H4 (cell line): ENCODE results near the gene CLPX. TPM values are rescaled to one million over a fixed set of nuclear protein-coding genes. Genes with fewer than 3 reads are reported as not detected.
"Not testable (repeated sequence)": the region's sequence is repeated elsewhere in the genome, so short reads cannot be mapped to it uniquely, and the experiment has no call there.

Experiments
- DNase-seq: peaks from one replicate; pipeline ENCODE4 v3.0.0-alpha.2; 2015; ENCODE audit warnings: low spot score
- total RNA-seq: library from RNA; depleted of rRNA; stranded (reverse); fragments of >200 nt; shearing (Covaris generic); gene quantifications from 2 replicates; pipeline ENCODE4 v1.2.3, GENCODE V29; 2014; rRNA removed

CLPX gene
- total RNA-seq, 1 experiment from 2014 or later: 17.5 TPM

- no peak for DNase-seq
Measured at GRCh38 chr15:65101891-65102708, 83.0 kb downstream of the CLPX start.

- no peak for DNase-seq
Measured at GRCh38 chr15:65101411-65101890, 83.7 kb downstream of the CLPX start.

GRCh38 chr15:65100442-65100841, 84.7 kb downstream of the CLPX start:
- no peak for DNase-seq

- DNase-seq: not testable (repeated sequence)
Measured at GRCh38 chr15:65099801-65100200, 85.3 kb downstream of the CLPX start.

DNA sequence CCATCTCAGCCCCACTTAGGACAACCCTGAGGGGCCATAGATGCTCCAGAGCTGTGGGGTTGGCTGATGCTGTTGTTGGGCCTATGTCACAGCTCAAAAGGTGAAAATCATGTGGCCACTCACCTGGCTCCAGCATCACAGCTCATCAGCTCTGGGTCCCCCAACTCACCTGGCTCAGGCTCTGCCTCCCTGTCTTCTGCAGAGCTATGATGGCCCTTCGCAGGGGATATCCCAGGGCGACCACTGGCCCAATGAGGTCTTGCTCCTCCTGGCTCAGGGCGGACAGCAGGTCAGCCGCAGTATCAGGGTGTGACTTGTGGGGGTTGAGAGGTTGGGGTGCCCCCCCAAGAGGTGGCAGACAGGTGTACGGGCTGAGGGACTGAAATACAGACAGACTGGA, 85.8 kb downstream of the CLPX start:
- no peak for DNase-seq

Other genes starting within 250 kb of the CLPX start
- gene SPG21, start 195.4 kb downstream of the CLPX start, total RNA-seq: 63.9 and 91.3 TPM in 2 replicates
- 18.3 and 22.7 TPM in 2 replicates for gene MTFMT, start 155.7 kb downstream of the CLPX start, total RNA-seq
- not detected in 2 replicates for gene SLC51B, start 140.0 kb downstream of the CLPX start, total RNA-seq
- gene RASL12, start 117.4 kb downstream of the CLPX start, total RNA-seq: 0.04 and 0.25 TPM in 2 replicates
- not detected in 2 replicates for gene KBTBD13, start 108.6 kb downstream of the CLPX start, total RNA-seq
- gene UBAP1L, start 70.1 kb downstream of the CLPX start, total RNA-seq: 0.06 TPM in 1 of 2 replicates, not detected in the other
- 12.8 and 13.7 TPM in 2 replicates for gene PDCD7, start 51.5 kb downstream of the CLPX start, total RNA-seq
- 0.02 and 0.10 TPM in 2 replicates for gene CILP, start 26.1 kb upstream of the CLPX start, total RNA-seq
- 5.1 and 7.7 TPM in 2 replicates for gene PARP16, start 101.5 kb upstream of the CLPX start, total RNA-seq
- gene RNU5A-1, start 110.7 kb upstream of the CLPX start, total RNA-seq: not detected in 2 replicates
- not detected in 2 replicates for gene RNU5B-1, start 119.3 kb upstream of the CLPX start, total RNA-seq
- gene IGDCC3, start 192.7 kb upstream of the CLPX start, total RNA-seq: not detected in 2 replicates
- 0.10 and 0.14 TPM in 2 replicates for gene IGDCC4, start 237.6 kb upstream of the CLPX start, total RNA-seq